GM23338 (cell line): Measurements from ENCODE around the gene CYP46A1. TPM values are rescaled to one million over a fixed set of nuclear protein-coding genes. Genes with fewer than 3 reads are reported as not detected.

Experiments used
- ATAC-seq: fragments of 200-7000 bp; cut with Tn5 transposase; 3 replicates; pipeline ENCODE4 v1.9.1; 2020
- DNase-seq: peaks from one replicate; pipeline ENCODE4 v3.0.0-alpha.2; 2015; ENCODE audit warnings: low spot score
- H2AFZ ChIP-seq: fragments of 200-600 bp; sonication (generic); 2 replicates; pipeline ENCODE4 v1.8.0; 2016; ENCODE audit warnings: antibody characterized with exemption, mild to moderate bottlenecking, moderate library complexity
- H3F3A ChIP-seq: fragments of 200-600 bp; sonication (generic); replicated peaks from 2 replicates; pipeline ENCODE4 v1.8.0; 2017; ENCODE audit warnings: antibody characterized with exemption, mixed run types, low read depth
- H3K27ac ChIP-seq: fragments of 200-600 bp; sonication (generic); 2 replicates; pipeline ENCODE4 v1.6.1; 2016; ENCODE audit warnings: low read depth
- H3K27me3 ChIP-seq: fragments of 200-600 bp; sonication (generic); 2 replicates; pipeline ENCODE4 v1.8.0; 2016; ENCODE audit warnings: mild to moderate bottlenecking, mixed run types, moderate library complexity; ENCODE audit not compliant: insufficient read depth
- H3K36me3 ChIP-seq: fragments of 200-600 bp; sonication (generic); 2 replicates; pipeline ENCODE4 v1.8.0; 2016; ENCODE audit warnings: mild to moderate bottlenecking; ENCODE audit not compliant: insufficient read depth
- H3K4me1 ChIP-seq: fragments of 200-600 bp; sonication (generic); 2 replicates; pipeline ENCODE4 v1.8.0; 2016; ENCODE audit warnings: mild to moderate bottlenecking, moderate library complexity; ENCODE audit not compliant: insufficient read depth
- H3K4me2 ChIP-seq: fragments of 200-600 bp; sonication (generic); 2 replicates; pipeline ENCODE4 v1.7.1; 2017; ENCODE audit warnings: mixed run types
- H3K4me3 ChIP-seq: fragments of 200-600 bp; sonication (generic); 2 replicates; pipeline ENCODE4 v1.6.1; 2016; ENCODE audit warnings: mixed run types
- H3K79me2 ChIP-seq: fragments of 200-600 bp; sonication (generic); replicated peaks from 2 replicates; pipeline ENCODE4 v1.8.0; 2017; ENCODE audit warnings: mild to moderate bottlenecking; ENCODE audit not compliant: insufficient read depth
- H3K9me2 ChIP-seq: fragments of 200-600 bp; sonication (generic); 2 replicates; pipeline ENCODE4 v1.8.0; 2017; ENCODE audit not compliant: insufficient read depth
- H4K20me1 ChIP-seq: fragments of 200-600 bp; sonication (generic); replicated peaks from 2 replicates; pipeline ENCODE4 v1.8.0; 2017; ENCODE audit warnings: mild to moderate bottlenecking; ENCODE audit not compliant: insufficient read depth
- H3K27ac Mint-ChIP-seq: 2 replicates; pipeline ENCODE4 v1.8.0; 2020; ENCODE audit warnings: inconsistent platforms, mild to moderate bottlenecking, moderate library complexity, mixed read lengths
- H3K27me3 Mint-ChIP-seq: 3 replicates; pipeline ENCODE4 v1.8.0; 2022; ENCODE audit warnings: low read depth, mild to moderate bottlenecking, moderate library complexity, mixed read lengths, inconsistent platforms; ENCODE audit not compliant: insufficient read depth, poor library complexity
- H3K36me3 Mint-ChIP-seq: 3 replicates; pipeline ENCODE4 v1.8.0; 2021; ENCODE audit warnings: low read depth, mild to moderate bottlenecking, inconsistent platforms, moderate library complexity, mixed read lengths
- H3K4me1 Mint-ChIP-seq: 3 replicates; pipeline ENCODE4 v1.8.0; 2020; ENCODE audit warnings: mild to moderate bottlenecking, inconsistent platforms, mixed read lengths
- H3K4me3 Mint-ChIP-seq: 3 replicates; pipeline ENCODE4 v1.8.0; 2021; ENCODE audit warnings: moderate library complexity, mild to moderate bottlenecking, inconsistent platforms, mixed read lengths
- H3K9me3 Mint-ChIP-seq: 3 replicates; pipeline ENCODE4 v1.8.0; 2020; ENCODE audit warnings: moderate library complexity, mild to moderate bottlenecking, inconsistent platforms, mixed read lengths
- CREB1 ChIP-seq: fragments of 250-450 bp; sonication (Bioruptor Pico); IDR thresholded peaks from 2 replicates; pipeline ENCODE4 v1.5.0; 2020; ENCODE audit warnings: low read depth, mild to moderate bottlenecking, moderate library complexity
- ETS1 ChIP-seq: IDR thresholded peaks from 2 replicates; pipeline ENCODE4 v1.6.1; 2016; ENCODE audit warnings: antibody characterized with exemption
- EZH2 ChIP-seq: fragments of 200-600 bp; sonication (generic); IDR thresholded peaks from one replicate; pipeline ENCODE4 v1.8.0; 2017; ENCODE audit warnings: antibody characterized with exemption, mild to moderate bottlenecking, low read depth; ENCODE audit not compliant: unreplicated experiment
- EZH2phosphoT487 ChIP-seq: fragments of 200-600 bp; sonication (generic); IDR thresholded peaks from one replicate; pipeline ENCODE4 v1.8.1; 2018; ENCODE audit warnings: antibody characterized with exemption; ENCODE audit not compliant: unreplicated experiment
- JUNB ChIP-seq: IDR thresholded peaks from one replicate; pipeline ENCODE4 v1.6.1; 2016; ENCODE audit warnings: antibody characterized with exemption; ENCODE audit not compliant: unreplicated experiment
- NANOG ChIP-seq: IDR thresholded peaks from 2 replicates; pipeline ENCODE4 v1.6.1; 2016; ENCODE audit warnings: antibody characterized with exemption, borderline replicate concordance
- POLR2AphosphoS5 ChIP-seq: IDR thresholded peaks from 2 replicates; pipeline ENCODE4 v1.6.1; 2016; ENCODE audit warnings: antibody characterized with exemption, low read depth
- REST ChIP-seq: IDR thresholded peaks from one replicate; pipeline ENCODE4 v1.6.1; 2018; ENCODE audit warnings: antibody characterized with exemption; ENCODE audit not compliant: unreplicated experiment
- STAT1 ChIP-seq: IDR thresholded peaks from one replicate; pipeline ENCODE4 v1.6.1; 2016; ENCODE audit warnings: antibody characterized with exemption; ENCODE audit not compliant: unreplicated experiment
- ZNF114 ChIP-seq: fragments of 250-450 bp; sonication (Bioruptor Pico); IDR thresholded peaks from 2 replicates; pipeline ENCODE4 v1.5.0; 2020; ENCODE audit warnings: mild to moderate bottlenecking, moderate library complexity
- ZNF331 ChIP-seq: fragments of 250-450 bp; sonication (Bioruptor Pico); IDR thresholded peaks from 2 replicates; pipeline ENCODE4 v1.5.0; 2020; ENCODE audit warnings: low read depth, mild to moderate bottlenecking, moderate library complexity
- polyA plus RNA-seq: library from polyadenylated mRNA; unstranded; fragments of >200 nt; fragmentation: Nextera tagmentation; extraction: Ambion mirVana; gene quantifications from 2 replicates; pipeline ENCODE4 v1.2.1, GENCODE V29; 2016
- total RNA-seq: library from RNA; depleted of rRNA; stranded (reverse); fragments of >200 nt; shearing (Covaris generic); gene quantifications from 2 replicates; pipeline ENCODE4 v1.2.3, GENCODE V29; 2014
- TF ChIP-seq, protein P1 (sequence below), 2 experiments: fragments of 200-600 bp in 1 of 2; sonication (generic) in 1 of 2; conservative IDR thresholded peaks; 2 replicates each; pipeline versions ENCODE4 v1.5.1 to v1.6.1; 2016 to 2017; ENCODE audit warnings: antibody characterized with exemption in 2 of 2, low read depth in 2 of 2, mild to moderate bottlenecking in 2 of 2, moderate library complexity in 1 of 2
- TF ChIP-seq, protein P2 (sequence below): fragments of 250-450 bp; sonication (Bioruptor Pico); IDR thresholded peaks from 2 replicates; pipeline ENCODE4 v1.5.0; 2020; ENCODE audit warnings: mild to moderate bottlenecking, moderate library complexity

CYP46A1 gene
- total and polyA plus RNA-seq, 2 experiments from 2014 or later, result 0.59 to 0.66 TPM

DNA sequence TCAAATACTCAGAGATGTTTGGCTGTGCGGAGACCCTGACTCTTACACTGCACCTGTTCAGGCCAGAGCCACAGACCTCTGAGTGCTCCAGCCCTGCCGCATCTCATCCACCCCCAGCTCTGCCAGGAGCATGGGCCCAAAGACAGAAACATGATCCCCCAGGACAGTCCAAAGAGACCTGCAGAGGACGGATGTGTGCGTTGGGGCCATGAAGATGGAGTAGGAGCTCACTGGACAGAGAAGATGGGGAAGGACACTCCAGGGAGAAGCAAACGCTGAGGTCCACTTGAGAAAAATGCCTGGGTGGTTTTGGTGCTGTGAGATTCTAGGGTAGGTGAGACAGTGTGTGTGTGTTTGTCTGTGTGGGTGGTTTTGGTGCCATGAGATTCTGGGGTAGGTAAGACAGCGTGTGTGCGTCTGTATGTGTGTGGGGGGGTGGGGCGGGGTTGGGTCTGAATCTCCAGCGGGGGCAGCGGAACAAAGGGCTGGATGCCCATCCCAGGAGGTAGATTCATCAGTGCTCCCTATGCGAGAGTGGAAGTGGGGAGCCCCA lies 40.0 kb upstream of the CYP46A1 start:
- Mint-ChIP-seq H3K27me3 (peaks cover 24% of the 10 kb centered on the region), H3K4me1 (peaks cover 8% of the 10 kb centered on the region), H3K4me3 (peak overlapping the region; percentile 55), H3K9me3 (no peaks in the 10 kb centered on the region), H3K27ac (no peak overlapping the region), H3K36me3 (no peaks in the 10 kb centered on the region)
- no peak overlapping the region for H3K27ac ChIP-seq
- no peaks in the 10 kb centered on the region for H3K79me2 ChIP-seq
- H3K4me3 ChIP-seq, result peak overlapping the region; percentile 73
- no peaks in the 10 kb centered on the region for H3K36me3 ChIP-seq
- ATAC-seq (peak; percentile 8), DNase-seq (no peak)
- no peaks in the 10 kb centered on the region for H3K9me2 ChIP-seq
- H3F3A ChIP-seq, result 0 out of 2 replicates have a peak, but pooled peaks cover 3% of the 10 kb centered on the region
- no peaks in the 10 kb centered on the region for H4K20me1 ChIP-seq
- no peak for TF ChIP-seq JUNB
- no peak for TF ChIP-seq ZNF331
- TF ChIP-seq POLR2AphosphoS5, result no peak
- no peak for TF ChIP-seq ETS1
- TF ChIP-seq EZH2, result no peak
- TF ChIP-seq CREB1 (CRISPR knock-in tag), result no peak
- no peak for TF ChIP-seq STAT1
- no peak for TF ChIP-seq NANOG
- no peak for TF ChIP-seq EZH2phosphoT487
- TF ChIP-seq REST, result no peak
- TF ChIP-seq ZNF114 (CRISPR knock-in tag), result no peak
- TF ChIP-seq, protein P1, sequence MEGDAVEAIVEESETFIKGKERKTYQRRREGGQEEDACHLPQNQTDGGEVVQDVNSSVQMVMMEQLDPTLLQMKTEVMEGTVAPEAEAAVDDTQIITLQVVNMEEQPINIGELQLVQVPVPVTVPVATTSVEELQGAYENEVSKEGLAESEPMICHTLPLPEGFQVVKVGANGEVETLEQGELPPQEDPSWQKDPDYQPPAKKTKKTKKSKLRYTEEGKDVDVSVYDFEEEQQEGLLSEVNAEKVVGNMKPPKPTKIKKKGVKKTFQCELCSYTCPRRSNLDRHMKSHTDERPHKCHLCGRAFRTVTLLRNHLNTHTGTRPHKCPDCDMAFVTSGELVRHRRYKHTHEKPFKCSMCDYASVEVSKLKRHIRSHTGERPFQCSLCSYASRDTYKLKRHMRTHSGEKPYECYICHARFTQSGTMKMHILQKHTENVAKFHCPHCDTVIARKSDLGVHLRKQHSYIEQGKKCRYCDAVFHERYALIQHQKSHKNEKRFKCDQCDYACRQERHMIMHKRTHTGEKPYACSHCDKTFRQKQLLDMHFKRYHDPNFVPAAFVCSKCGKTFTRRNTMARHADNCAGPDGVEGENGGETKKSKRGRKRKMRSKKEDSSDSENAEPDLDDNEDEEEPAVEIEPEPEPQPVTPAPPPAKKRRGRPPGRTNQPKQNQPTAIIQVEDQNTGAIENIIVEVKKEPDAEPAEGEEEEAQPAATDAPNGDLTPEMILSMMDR (conservative IDR thresholded peaks at IDR 0.05; ENCODE audit: low read depth in 2 of 2), result no peak
- TF ChIP-seq, protein P2, sequence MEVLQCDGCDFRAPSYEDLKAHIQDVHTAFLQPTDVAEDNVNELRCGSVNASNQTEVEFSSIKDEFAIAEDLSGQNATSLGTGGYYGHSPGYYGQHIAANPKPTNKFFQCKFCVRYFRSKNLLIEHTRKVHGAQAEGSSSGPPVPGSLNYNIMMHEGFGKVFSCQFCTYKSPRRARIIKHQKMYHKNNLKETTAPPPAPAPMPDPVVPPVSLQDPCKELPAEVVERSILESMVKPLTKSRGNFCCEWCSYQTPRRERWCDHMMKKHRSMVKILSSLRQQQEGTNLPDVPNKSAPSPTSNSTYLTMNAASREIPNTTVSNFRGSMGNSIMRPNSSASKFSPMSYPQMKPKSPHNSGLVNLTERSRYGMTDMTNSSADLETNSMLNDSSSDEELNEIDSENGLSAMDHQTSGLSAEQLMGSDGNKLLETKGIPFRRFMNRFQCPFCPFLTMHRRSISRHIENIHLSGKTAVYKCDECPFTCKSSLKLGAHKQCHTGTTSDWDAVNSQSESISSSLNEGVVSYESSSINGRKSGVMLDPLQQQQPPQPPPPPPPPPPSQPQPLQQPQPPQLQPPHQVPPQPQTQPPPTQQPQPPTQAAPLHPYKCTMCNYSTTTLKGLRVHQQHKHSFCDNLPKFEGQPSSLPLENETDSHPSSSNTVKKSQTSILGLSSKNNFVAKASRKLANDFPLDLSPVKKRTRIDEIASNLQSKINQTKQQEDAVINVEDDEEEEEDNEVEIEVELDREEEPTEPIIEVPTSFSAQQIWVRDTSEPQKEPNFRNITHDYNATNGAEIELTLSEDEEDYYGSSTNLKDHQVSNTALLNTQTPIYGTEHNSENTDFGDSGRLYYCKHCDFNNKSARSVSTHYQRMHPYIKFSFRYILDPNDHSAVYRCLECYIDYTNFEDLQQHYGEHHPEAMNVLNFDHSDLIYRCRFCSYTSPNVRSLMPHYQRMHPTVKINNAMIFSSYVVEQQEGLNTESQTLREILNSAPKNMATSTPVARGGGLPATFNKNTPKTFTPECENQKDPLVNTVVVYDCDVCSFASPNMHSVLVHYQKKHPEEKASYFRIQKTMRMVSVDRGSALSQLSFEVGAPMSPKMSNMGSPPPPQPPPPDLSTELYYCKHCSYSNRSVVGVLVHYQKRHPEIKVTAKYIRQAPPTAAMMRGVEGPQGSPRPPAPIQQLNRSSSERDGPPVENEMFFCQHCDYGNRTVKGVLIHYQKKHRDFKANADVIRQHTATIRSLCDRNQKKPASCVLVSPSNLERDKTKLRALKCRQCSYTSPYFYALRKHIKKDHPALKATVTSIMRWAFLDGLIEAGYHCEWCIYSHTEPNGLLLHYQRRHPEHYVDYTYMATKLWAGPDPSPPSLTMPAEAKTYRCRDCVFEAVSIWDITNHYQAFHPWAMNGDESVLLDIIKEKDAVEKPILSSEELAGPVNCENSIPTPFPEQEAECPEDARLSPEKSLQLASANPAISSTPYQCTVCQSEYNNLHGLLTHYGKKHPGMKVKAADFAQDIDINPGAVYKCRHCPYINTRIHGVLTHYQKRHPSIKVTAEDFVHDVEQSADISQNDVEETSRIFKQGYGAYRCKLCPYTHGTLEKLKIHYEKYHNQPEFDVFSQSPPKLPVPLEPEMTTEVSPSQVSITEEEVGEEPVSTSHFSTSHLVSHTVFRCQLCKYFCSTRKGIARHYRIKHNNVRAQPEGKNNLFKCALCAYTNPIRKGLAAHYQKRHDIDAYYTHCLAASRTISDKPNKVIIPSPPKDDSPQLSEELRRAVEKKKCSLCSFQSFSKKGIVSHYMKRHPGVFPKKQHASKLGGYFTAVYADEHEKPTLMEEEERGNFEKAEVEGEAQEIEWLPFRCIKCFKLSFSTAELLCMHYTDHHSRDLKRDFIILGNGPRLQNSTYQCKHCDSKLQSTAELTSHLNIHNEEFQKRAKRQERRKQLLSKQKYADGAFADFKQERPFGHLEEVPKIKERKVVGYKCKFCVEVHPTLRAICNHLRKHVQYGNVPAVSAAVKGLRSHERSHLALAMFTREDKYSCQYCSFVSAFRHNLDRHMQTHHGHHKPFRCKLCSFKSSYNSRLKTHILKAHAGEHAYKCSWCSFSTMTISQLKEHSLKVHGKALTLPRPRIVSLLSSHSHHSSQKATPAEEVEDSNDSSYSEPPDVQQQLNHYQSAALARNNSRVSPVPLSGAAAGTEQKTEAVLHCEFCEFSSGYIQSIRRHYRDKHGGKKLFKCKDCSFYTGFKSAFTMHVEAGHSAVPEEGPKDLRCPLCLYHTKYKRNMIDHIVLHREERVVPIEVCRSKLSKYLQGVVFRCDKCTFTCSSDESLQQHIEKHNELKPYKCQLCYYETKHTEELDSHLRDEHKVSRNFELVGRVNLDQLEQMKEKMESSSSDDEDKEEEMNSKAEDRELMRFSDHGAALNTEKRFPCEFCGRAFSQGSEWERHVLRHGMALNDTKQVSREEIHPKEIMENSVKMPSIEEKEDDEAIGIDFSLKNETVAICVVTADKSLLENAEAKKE (CRISPR knock-in tag), result no peak
- H3K4me2 ChIP-seq, result peak overlapping the region; percentile 93; the same call in 1 of the 2 replicates
- H3K4me1 ChIP-seq, result peaks cover 3% of the 10 kb centered on the region; the same call in 1 of the 2 replicates
- peaks cover 29% of the 10 kb centered on the region for H3K27me3 ChIP-seq
- peak overlapping the region; percentile 98 for H2AFZ ChIP-seq
